NCI-H524 (cell line): ENCODE measurements around the gene PNKD.
A peak's percentile ranks its signal among the peaks of the same experiment; 100 is the strongest.

ENCODE experiments used
- DNase-seq, 2 experiments: peaks; one replicate each; lab custom pipeline; 2025; lab: John Stamatoyannopoulos, UW

Gene PNKD

GRCh38 chr2:218395826-218396687 lies 125.7 kb downstream of the PNKD start:
- DNase-seq: peak; percentile 87 to 94
